SU-DHL-6 (cell line): ENCODE data around the gene TMEM244.

Source experiments
- H2AFZ ChIP-seq: fragments of 200-600 bp; sonication (generic); 2 replicates; pipeline ENCODE4 v1.6.1; 2014; ENCODE audit warnings: low read depth, mild to moderate bottlenecking, moderate library complexity, mixed read lengths, antibody characterized with exemption, low read length; ENCODE audit not compliant: severe bottlenecking
- H3F3A ChIP-seq: fragments of 200-600 bp; shearing (Covaris generic); 2 replicates; pipeline ENCODE4 v1.6.0; 2016; ENCODE audit warnings: antibody characterized with exemption, mild to moderate bottlenecking; ENCODE audit not compliant: insufficient read depth
- H3K27ac ChIP-seq: fragments of 200-600 bp; sonication (generic); 2 replicates; pipeline ENCODE4 v1.5.1; 2016; ENCODE audit warnings: low read depth, mild to moderate bottlenecking, low read length, moderate library complexity, mixed read lengths
- H3K27me3 ChIP-seq: fragments of 200-600 bp; sonication (generic), shearing (Covaris generic); 2 replicates; pipeline ENCODE4 v1.6.0; 2014; ENCODE audit warnings: mild to moderate bottlenecking, low read length
- H3K36me3 ChIP-seq: fragments of 200-600 bp; sonication (generic); 2 replicates; pipeline ENCODE4 v1.6.1; 2014; ENCODE audit warnings: mild to moderate bottlenecking, low read length, mixed read lengths
- H3K4me2 ChIP-seq: fragments of 300-600, 200-600 bp; shearing (Covaris generic), sonication (generic); 2 replicates; pipeline ENCODE4 v1.6.0; 2014; ENCODE audit warnings: low read length, low read depth, mild to moderate bottlenecking; ENCODE audit not compliant: poor library complexity, severe bottlenecking
- H3K4me3 ChIP-seq: fragments of 200-600 bp; sonication (generic); 2 replicates; pipeline ENCODE4 v1.5.1; 2014; ENCODE audit warnings: antibody characterized with exemption, low read length, mild to moderate bottlenecking, mixed read lengths; ENCODE audit not compliant: insufficient read depth, poor library complexity, severe bottlenecking
- H3K79me2 ChIP-seq: fragments of 200-600 bp; sonication (generic); 2 replicates; pipeline ENCODE4 v1.6.1; 2014; ENCODE audit warnings: mild to moderate bottlenecking, low read length, moderate library complexity; ENCODE audit not compliant: insufficient read depth
- H3K9ac ChIP-seq: fragments of 200-600 bp; sonication (generic); 2 replicates; pipeline ENCODE4 v1.7.0; 2014; ENCODE audit warnings: mild to moderate bottlenecking, low read length
- H3K9me2 ChIP-seq: fragments of 200-600 bp; sonication (generic); replicated peaks from 2 replicates; pipeline ENCODE4 v1.6.1; 2014; ENCODE audit warnings: low read length; ENCODE audit not compliant: insufficient read depth
- H3K9me3 ChIP-seq: fragments of 200-600 bp; sonication (generic); 2 replicates; pipeline ENCODE4 v1.6.1; 2014; ENCODE audit warnings: low read length, mixed read lengths; ENCODE audit not compliant: insufficient read depth
- H4K20me1 ChIP-seq: fragments of 200-600 bp; sonication (generic); 2 replicates; pipeline ENCODE4 v1.6.1; 2014; ENCODE audit warnings: low read depth, mild to moderate bottlenecking, antibody characterized with exemption, low read length, moderate library complexity, mixed read lengths
- CTCF ChIP-seq: fragments of 200-600 bp; sonication (generic); IDR thresholded peaks from one replicate; pipeline ENCODE4 v1.5.1; 2017; ENCODE audit warnings: antibody characterized with exemption, mild to moderate bottlenecking, low read length, moderate library complexity; ENCODE audit not compliant: insufficient read depth, poor library complexity, severe bottlenecking
- EZH2phosphoT487 ChIP-seq: fragments of 200-600 bp; sonication (generic), shearing (Covaris generic); conservative IDR thresholded peaks from 2 replicates; pipeline ENCODE4 v1.6.1; 2018; ENCODE audit warnings: mild to moderate bottlenecking, antibody characterized with exemption, low read length, moderate library complexity, mixed read lengths

Gene TMEM244

GRCh38 chr6:129906515-129907077 is 45.5 kb upstream of the TMEM244 start:
- Histone ChIP-seq H3K9me2 (no peaks in the 10 kb centered on the region), H3K36me3 (no peaks in the 10 kb centered on the region), H3K9me3 (no peaks in the 10 kb centered on the region), H2AFZ (no peak overlapping the region), H3K79me2 (no peaks in the 10 kb centered on the region), H3K4me2 (no peak overlapping the region), H4K20me1 (no peaks in the 10 kb centered on the region), H3F3A (no peaks in the 10 kb centered on the region), H3K9ac (no peak overlapping the region), H3K4me3 (no peak overlapping the region), H3K27me3 (no peaks in the 10 kb centered on the region), H3K27ac (no peak overlapping the region)
- no peak for TF ChIP-seq CTCF
- TF ChIP-seq EZH2phosphoT487, result no peak

GRCh38 chr6:129903082-129903481 is 42.0 kb upstream of the TMEM244 start:
- H3K27me3 ChIP-seq, result no peaks in the 10 kb centered on the region

GRCh38 chr6:129902681-129903080 is 41.6 kb upstream of the TMEM244 start:
- TF ChIP-seq CTCF (no peak), EZH2phosphoT487 (no peak)
- Histone ChIP-seq H2AFZ (no peak overlapping the region), H3K27ac (no peak overlapping the region), H3K4me2 (no peak overlapping the region), H4K20me1 (no peaks in the 10 kb centered on the region), H3K9ac (no peak overlapping the region), H3K4me3 (no peak overlapping the region), H3K9me3 (no peaks in the 10 kb centered on the region), H3F3A (no peaks in the 10 kb centered on the region), H3K9me2 (no peaks in the 10 kb centered on the region), H3K79me2 (no peaks in the 10 kb centered on the region), H3K36me3 (no peaks in the 10 kb centered on the region), H3K27me3 (no peaks in the 10 kb centered on the region)

More at GRCh38 chr6:129903082-129903481, 42.0 kb upstream of the TMEM244 start:
- no peaks in the 10 kb centered on the region for H4K20me1 ChIP-seq
- no peaks in the 10 kb centered on the region for H3K9me2 ChIP-seq
- no peak overlapping the region for H3K4me3 ChIP-seq
- H2AFZ ChIP-seq, result no peak overlapping the region
- no peaks in the 10 kb centered on the region for H3K9me3 ChIP-seq
- H3K79me2 ChIP-seq, result no peaks in the 10 kb centered on the region
- H3K4me2 ChIP-seq, result no peak overlapping the region
- H3K36me3 ChIP-seq, result no peaks in the 10 kb centered on the region
- H3K9ac ChIP-seq, result no peak overlapping the region
- TF ChIP-seq CTCF (no peak), EZH2phosphoT487 (no peak)
- H3F3A ChIP-seq, result no peaks in the 10 kb centered on the region
- no peak overlapping the region for H3K27ac ChIP-seq

GRCh38 chr6:129901910-129902309 is 40.8 kb upstream of the TMEM244 start:
- no peak overlapping the region for H3K4me2 ChIP-seq
- H4K20me1 ChIP-seq, result no peaks in the 10 kb centered on the region
- TF ChIP-seq EZH2phosphoT487, result no peak
- TF ChIP-seq CTCF, result no peak
- H3K4me3 ChIP-seq, result no peak overlapping the region
- no peaks in the 10 kb centered on the region for H3K27me3 ChIP-seq
- H3K27ac ChIP-seq, result no peak overlapping the region
- no peak overlapping the region for H2AFZ ChIP-seq
- H3K9ac ChIP-seq, result no peak overlapping the region
- H3K36me3 ChIP-seq, result no peaks in the 10 kb centered on the region
- no peaks in the 10 kb centered on the region for H3K79me2 ChIP-seq
- no peaks in the 10 kb centered on the region for H3K9me3 ChIP-seq
- no peaks in the 10 kb centered on the region for H3F3A ChIP-seq
- no peaks in the 10 kb centered on the region for H3K9me2 ChIP-seq
